ENCODE results near the gene PTPRM.

Gene PTPRM

GRCh38 chr18:7758764-7759163, 191.6 kb downstream of the PTPRM start:
- Histone ChIP-seq H3K4me3 (ENCODE audit: low read depth in 1 of 2, low read length in 2 of 2) (no peak overlapping the region), H3K79me2 (ENCODE audit: insufficient read depth, low read length) (no peaks in the 10 kb centered on the region), H3K27ac (ENCODE audit: low read length) (no peak overlapping the region), H4K20me1 (ENCODE audit: insufficient read depth, low read length) (no peaks in the 10 kb centered on the region), H3K4me1 (ENCODE audit: insufficient read depth, low read length) (no peaks in the 10 kb centered on the region), H3K36me3 (ENCODE audit: insufficient read depth, low read length) (no peaks in the 10 kb centered on the region), H2AFZ (ENCODE audit: low read depth, low read length) (no peak overlapping the region), H3K9ac (ENCODE audit: low read depth, low read length) (no peak overlapping the region), H3K27me3 (ENCODE audit: insufficient read depth, low read length, poor library complexity) (no peaks in the 10 kb centered on the region), H3K9me3 (ENCODE audit: insufficient read depth, low read length, severe bottlenecking) (no peaks in the 10 kb centered on the region), H3K4me2 (ENCODE audit: insufficient read depth, low read length) (no peak overlapping the region)
- ATAC-seq (ENCODE audit: insufficient read depth, low read depth) (no peak), DNase-seq (no peak)
- TF ChIP-seq CTCF (IDR thresholded peaks at IDR 0.05; ENCODE audit: borderline replicate concordance, extremely low read depth, low read length, poor library complexity, severe bottlenecking) (no peak), EZH2 (IDR thresholded peaks at IDR 0.05; ENCODE audit: borderline replicate concordance, low read depth, low read length, severe bottlenecking) (no peak)

GRCh38 chr18:7760967-7761948, 194.1 kb downstream of the PTPRM start:
- Histone ChIP-seq H3K9me3 (ENCODE audit: insufficient read depth, low read length, severe bottlenecking) (no peaks in the 10 kb centered on the region), H3K4me1 (ENCODE audit: insufficient read depth, low read length) (no peaks in the 10 kb centered on the region)
- no peak for TF ChIP-seq CTCF (IDR thresholded peaks at IDR 0.05; ENCODE audit: borderline replicate concordance, extremely low read depth, low read length, poor library complexity, severe bottlenecking)
- TF ChIP-seq EZH2 (IDR thresholded peaks at IDR 0.05; ENCODE audit: borderline replicate concordance, low read depth, low read length, severe bottlenecking): no peak

GRCh38 chr18:7764405-7764804, 197.3 kb downstream of the PTPRM start:
- Histone ChIP-seq H3K4me1 (ENCODE audit: insufficient read depth, low read length) (no peaks in the 10 kb centered on the region), H3K27ac (ENCODE audit: low read length) (no peak overlapping the region), H3K4me2 (ENCODE audit: insufficient read depth, low read length) (no peak overlapping the region), H3K27me3 (ENCODE audit: insufficient read depth, low read length, poor library complexity) (no peaks in the 10 kb centered on the region), H2AFZ (ENCODE audit: low read depth, low read length) (no peak overlapping the region), H3K9ac (ENCODE audit: low read depth, low read length) (no peak overlapping the region), H4K20me1 (ENCODE audit: insufficient read depth, low read length) (no peaks in the 10 kb centered on the region), H3K36me3 (ENCODE audit: insufficient read depth, low read length) (no peaks in the 10 kb centered on the region), H3K79me2 (ENCODE audit: insufficient read depth, low read length) (no peaks in the 10 kb centered on the region), H3K4me3 (ENCODE audit: low read depth in 1 of 2, low read length in 2 of 2) (no peak overlapping the region), H3K9me3 (ENCODE audit: insufficient read depth, low read length, severe bottlenecking) (no peaks in the 10 kb centered on the region)
- ATAC-seq (ENCODE audit: insufficient read depth, low read depth): no peak
- TF ChIP-seq CTCF (IDR thresholded peaks at IDR 0.05; ENCODE audit: borderline replicate concordance, extremely low read depth, low read length, poor library complexity, severe bottlenecking) (no peak), EZH2 (IDR thresholded peaks at IDR 0.05; ENCODE audit: borderline replicate concordance, low read depth, low read length, severe bottlenecking) (no peak)
- DNase-seq: no peak

More at GRCh38 chr18:7760967-7761948, 194.1 kb downstream of the PTPRM start:
- Histone ChIP-seq H3K4me3 (ENCODE audit: low read depth in 1 of 2, low read length in 2 of 2) (no peak overlapping the region), H3K4me2 (ENCODE audit: insufficient read depth, low read length) (no peak overlapping the region), H3K79me2 (ENCODE audit: insufficient read depth, low read length) (no peaks in the 10 kb centered on the region), H3K27ac (ENCODE audit: low read length) (no peak overlapping the region), H2AFZ (ENCODE audit: low read depth, low read length) (no peak overlapping the region), H3K27me3 (ENCODE audit: insufficient read depth, low read length, poor library complexity) (no peaks in the 10 kb centered on the region), H4K20me1 (ENCODE audit: insufficient read depth, low read length) (no peaks in the 10 kb centered on the region), H3K9ac (ENCODE audit: low read depth, low read length) (no peak overlapping the region), H3K36me3 (ENCODE audit: insufficient read depth, low read length) (no peaks in the 10 kb centered on the region)
- DNase-seq (no peak), ATAC-seq (ENCODE audit: insufficient read depth, low read depth) (no peak)

Data from DND-41 (cell line).